ENCODE results near the gene CENPW.

GRCh38 chr6:126381498-126381897 lies 41.6 kb downstream of the CENPW start:
- no peak for TF ChIP-seq CTCF (IDR thresholded peaks at IDR 0.05; ENCODE audit: low read depth, low read length)
- TF ChIP-seq EZH2phosphoT487 (IDR thresholded peaks at IDR 0.05; ENCODE audit: low read depth) = no peak
